SH-SY5Y (cell line): Measurements from ENCODE around the gene EIF4A3.

Experiments
- GATA2 ChIP-seq: IDR thresholded peaks from 2 replicates; pipeline ENCODE4 v1.6.1; 2011; ENCODE audit warnings: mild to moderate bottlenecking, low read depth, low read length
- GATA3 ChIP-seq: IDR thresholded peaks from 2 replicates; pipeline ENCODE4 v1.6.1; 2011; ENCODE audit warnings: low read depth, mild to moderate bottlenecking, low read length, moderate library complexity

GRCh38 chr17:80173916-80174315 is 27.0 kb upstream of the EIF4A3 start:
- TF ChIP-seq GATA3 (no peak), GATA2 (no peak)
